G401.6 (cell line): ENCODE data around the gene DCDC2.
"Not testable (repeated sequence)": the region's sequence is repeated elsewhere in the genome, so short reads cannot be mapped to it uniquely, and the experiment has no call there.

Experiments used
- FAIRE-seq: peaks from 2 replicates; lab custom pipeline; 2012; peaks lifted over from hg19 to GRCh38; lab: Jason Lieb, UNC

Gene DCDC2

DNA sequence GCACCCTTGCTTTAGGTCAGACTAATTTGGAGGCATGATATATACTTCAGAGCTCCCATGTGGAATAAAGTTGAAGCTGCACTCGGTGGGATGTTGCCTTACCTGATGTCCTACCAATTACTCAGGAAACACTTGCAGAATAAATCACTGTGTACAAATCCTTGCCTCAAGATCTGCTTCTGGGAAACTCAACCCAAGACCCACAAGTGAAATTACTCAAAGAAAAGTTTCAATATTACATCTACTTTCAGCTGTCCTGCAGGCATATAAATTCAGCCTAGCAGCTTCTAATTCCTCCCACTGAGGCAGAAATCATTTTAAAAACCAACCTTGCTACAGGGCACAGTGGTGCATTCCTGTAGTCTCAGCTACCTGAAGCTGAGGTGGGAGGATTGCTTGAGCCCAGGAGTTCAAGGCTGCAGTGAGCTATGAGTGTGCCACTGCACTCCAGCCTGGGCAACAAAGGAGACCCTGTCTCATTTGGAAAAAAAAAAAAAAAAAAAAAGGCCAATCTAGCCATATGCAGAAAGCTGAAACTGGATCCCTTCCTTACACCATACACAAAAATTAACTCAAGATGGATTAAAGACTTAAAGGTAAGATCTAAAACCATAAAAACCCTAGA lies 20.7 kb upstream of the DCDC2 start:
- no peak for FAIRE-seq

DNA sequence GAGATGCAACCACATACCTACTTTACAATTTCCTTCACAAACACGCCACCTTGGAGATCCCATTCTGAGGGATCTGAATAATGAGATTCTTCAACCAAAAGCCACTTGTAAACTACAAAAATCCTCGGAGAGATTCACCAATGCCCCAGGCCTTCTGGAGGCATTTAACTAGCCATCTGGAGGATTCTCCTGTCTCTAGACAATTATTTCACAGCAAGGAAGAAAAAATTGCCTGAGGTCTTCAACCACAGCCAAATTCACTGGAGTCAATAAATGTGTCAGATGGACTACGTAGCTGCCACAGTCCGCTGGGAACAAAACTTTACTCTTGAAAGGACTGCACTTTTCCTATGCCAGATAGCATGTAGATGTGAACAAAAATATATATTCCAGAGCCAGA lies 19.0 kb upstream of the DCDC2 start:
- no peak for FAIRE-seq

DNA sequence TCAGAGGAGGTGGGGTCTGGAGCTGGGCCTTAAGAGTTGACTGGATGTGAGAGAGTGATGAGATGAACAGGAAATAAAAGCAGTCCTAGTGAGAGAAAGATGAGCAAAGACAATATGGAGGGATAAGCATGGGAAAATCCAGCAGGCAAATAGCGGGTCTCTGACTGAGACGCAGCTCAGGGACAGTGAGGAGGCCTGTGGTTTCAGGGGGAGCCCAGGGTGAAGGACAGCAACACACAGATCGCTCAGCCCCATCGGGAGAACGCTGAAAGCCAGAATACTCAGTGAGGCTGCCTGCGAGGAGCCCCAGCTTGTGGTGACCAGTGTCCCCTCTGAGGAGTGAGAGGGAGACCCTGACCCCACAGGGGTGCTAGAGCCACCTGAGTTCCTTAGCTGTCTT lies 16.8 kb upstream of the DCDC2 start:
- FAIRE-seq, result no peak

DNA sequence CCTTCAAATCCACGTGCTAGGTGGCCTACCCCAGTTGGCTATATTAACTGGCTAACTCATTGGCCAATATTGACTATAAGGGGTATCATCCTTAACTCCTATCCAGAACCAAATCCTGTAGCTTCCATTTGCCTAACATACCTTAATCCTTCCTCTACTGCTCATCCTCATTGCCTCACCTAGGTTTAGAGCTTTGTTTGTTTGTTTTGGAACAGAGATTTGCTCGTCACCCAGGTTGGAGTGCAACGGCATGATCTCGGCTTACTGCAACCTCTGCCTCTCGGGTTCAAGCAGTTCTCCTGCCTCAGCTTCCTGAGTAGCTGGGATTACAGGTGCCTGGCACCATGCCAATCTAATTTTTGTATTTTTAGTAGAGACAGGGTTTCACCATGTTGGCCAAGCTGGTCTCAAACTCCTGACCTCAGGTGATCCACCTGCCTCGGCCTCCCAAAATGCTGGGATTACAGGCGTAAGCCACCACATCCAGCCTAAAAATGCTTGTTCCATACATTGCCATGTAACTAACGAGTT lies 7.3 kb upstream of the DCDC2 start:
- not testable (repeated sequence) for FAIRE-seq

DNA sequence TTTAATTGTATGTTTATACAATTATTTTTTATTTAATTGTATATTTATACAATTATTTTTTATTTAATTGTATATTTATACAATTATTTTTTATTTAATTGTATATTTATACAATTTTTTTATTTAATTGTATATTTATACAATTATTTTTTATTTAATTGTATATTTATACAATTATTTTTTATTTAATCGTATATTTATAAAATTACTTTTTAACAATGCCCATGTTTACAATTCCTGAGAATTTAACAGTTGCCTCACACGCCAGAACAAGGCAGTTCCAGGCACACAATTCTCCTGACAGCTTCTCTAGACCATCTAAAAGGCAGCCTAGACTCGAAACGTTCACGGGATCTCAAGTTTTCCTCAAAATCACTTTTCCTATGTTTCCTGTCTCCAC lies 4.5 kb upstream of the DCDC2 start:
- FAIRE-seq, result peak; percentile 100

DNA sequence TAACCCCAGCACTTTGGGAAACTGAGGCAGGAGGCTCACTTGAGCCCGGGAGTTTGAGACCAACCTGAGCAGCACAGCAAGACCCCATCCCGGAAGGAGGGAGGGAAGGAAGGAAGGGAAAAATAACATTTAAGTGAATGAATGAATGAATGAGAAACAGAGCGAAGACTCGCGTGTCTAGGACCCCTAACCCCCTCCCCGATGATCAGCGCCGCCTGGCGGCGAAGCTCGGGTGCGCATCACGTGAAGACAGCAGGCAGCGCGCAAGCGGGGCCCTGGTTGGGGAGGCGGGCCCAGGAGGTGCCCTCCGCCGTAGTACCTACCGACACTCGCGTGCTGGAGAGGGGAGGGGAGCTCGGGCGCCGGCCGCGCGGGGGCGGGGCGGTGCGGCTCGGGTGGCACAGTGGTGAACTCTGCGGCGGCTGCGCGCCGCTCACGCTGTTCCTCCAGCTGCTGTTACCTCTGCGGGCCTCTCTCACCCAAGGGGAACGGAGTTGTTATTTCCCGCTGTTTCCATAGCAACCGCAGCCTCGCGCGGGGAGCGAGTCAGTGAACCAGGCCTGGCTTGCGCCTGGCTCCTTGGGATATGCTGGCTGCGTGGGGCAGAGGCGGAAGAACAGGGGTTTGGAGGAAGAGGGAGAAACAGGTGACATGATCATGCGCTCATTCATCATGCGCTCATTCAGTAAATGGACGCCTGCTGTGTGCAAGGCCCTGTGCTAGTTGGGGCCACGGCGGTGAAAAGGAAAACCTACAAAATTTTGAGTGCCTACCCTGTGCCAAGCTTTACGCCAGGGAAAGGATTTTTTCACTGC lies 2.0 kb upstream of the DCDC2 start:
- no peak for FAIRE-seq

DNA sequence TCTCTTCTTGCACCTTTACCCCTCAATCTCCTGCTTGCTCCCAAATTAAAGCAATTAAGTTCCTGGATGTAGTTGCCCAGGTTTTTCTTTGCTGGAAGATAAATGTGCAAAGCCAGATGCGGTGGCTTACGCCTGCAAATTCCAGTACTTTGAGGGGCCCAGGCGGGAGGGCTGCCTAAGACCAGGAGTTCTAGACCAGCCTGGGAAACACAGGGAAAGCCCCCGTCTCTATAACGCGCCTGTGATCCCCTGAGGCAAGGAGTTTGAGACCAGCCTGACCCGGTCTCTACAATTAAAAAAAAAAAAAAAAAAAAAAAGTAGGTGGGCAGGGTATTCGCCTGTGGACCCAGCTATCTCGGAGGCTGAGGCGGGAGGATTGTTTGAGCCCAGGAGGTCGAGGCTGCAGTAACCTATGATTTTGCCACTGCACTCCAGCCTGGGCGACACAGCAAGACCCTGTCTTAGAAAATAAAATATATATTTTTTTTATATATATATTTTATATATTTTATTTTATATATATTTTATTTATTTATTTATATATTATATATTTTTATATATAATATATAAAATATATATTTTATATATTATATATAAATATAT lies 461 bp upstream of the DCDC2 start:
- FAIRE-seq, result no peak

DNA sequence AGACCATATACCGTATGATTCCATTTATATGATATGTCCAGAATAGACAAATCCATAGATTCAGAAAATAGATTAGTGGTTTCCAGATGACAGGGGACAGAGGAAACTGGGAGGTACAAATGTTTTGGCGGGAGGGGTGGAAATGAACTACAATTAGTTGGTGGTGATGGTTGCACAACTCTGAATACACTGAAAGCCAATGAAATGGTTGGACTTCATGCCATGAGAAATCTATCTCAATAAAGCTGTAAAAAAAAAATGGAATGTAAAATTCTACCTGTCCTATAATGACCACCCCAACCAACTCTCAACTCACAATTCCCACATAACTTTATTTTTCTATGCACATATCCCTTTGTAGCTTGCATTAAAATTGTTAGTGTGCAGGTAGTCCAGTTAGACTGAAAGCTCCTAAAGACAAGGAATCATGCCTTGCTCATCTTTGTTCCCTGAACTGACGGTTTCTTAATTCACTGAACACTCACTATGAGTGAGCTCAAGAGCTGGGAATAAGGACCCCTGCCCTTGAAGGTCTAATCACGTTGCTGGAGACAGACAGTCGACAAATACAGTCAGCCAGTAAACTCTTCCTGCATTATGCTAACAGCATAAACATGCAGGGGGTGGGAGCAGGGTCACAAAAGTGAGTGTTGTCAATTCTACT lies 1.4 kb downstream of the DCDC2 start:
- no peak for FAIRE-seq

DNA sequence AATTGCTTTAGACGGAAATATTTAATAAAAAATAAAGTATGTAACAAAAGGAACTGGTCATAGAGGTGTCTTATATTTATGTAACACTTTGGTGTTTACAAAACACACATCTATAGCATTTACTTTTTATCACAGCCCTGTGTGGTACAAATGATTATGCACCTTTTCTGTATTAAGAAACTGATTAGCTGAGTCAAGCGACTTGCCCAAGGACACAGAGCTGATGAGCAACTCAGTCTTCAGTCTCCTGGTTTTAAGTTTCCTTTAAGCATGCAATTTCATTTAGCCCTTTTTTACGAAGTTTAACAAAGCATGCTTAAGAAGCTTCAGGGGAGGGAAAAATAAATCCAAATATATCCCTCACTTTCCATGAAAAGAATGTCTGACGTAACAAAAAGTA lies 2.5 kb downstream of the DCDC2 start:
- FAIRE-seq, result no peak

DNA sequence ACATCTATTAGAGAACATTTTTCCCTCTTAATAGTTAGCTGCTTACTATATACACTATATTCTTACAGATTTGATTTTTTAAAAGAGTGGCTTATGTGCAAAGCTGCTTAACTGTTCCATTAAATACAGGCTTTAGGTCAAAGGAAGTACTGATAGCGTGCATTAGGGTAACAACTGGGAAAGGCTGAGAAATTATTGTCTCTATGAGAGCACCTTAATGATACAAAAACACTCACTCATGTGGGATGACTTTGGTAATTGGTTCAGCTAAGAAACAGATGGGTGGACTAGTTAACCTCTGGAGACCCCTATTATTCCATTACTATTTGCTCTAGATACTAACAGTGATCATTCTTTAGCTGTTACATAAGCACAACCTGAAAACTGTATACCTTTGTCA lies 4.0 kb downstream of the DCDC2 start:
- no peak for FAIRE-seq

DNA sequence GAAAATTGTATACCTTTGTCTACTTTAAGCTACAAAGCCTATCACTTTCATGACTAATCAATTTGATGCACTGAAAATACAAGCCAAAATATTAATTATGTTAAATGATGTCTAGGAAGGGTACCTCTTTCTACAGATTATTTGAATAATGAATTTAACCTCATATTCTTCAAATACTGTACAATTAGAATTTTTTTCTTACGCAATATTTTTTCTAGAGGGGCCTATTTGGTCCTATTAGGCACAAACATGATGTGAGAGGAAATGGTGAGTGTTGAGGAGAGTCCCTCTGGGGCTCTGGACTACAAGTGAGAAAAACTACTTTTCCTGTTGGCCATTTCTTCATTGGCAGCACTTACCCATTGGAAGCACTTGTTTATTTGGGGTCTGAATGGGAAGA lies 5.4 kb downstream of the DCDC2 start:
- FAIRE-seq, result no peak

DNA sequence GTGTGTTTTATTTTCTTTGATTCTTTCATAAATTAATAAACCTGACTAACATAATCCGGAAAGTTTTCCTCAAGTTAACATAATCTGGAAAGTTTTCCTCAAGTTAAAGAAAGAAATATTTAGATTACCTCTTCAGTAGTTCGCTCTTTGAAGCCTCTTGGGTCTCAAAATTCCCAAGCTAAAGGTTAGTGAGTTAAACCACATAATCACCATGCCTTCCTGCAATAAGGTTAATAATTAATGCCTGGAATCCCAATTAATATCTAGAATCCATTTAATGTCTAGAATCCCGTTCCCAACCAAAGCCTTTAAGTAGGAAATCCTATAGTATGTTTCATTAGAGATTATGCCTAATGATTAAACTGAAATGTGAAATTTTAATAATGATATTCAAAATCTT lies 12.9 kb downstream of the DCDC2 start:
- no peak for FAIRE-seq

DNA sequence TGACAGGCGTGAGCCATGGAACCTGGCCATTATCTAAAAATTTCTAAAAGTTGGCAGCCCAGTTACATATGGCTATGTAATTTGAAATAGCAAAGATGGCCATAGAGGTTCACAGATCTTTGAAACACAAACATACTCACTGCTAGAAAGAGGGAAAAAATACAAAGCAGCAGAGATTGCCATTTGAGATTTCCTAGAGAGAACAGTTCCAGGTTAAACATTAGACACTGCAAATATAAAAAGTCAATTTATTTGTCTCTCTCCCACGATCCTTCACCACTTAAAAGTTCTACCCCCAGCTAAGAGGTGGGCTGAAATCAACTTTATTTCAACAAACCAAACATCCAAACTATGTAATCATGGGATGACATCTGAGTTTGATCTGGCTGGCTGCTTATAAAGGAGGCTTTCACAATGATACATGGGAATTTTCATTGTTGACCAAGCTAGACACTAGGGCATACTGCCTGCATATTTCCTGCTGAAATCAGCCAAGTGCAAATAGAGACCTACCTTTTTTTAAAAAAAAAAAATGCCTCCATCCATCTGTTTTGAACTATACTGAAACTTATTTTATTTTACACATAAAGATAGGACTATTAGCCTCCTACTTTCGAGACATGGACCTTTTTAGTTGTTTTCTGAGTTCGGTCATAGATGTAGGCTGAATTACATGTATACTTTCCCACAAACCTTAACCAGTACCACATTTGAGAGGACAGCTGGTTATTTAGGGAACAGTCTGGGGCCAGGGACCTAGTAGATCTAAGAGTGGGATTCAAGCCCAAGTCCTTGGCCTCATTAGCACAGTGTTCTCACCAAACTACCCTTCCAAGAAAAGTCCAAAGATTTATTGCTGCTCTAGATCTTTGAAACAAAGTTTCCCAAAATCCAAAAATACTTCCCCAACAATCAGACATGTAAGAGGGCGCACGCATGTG lies 16.6 kb downstream of the DCDC2 start:
- no peak for FAIRE-seq

DNA sequence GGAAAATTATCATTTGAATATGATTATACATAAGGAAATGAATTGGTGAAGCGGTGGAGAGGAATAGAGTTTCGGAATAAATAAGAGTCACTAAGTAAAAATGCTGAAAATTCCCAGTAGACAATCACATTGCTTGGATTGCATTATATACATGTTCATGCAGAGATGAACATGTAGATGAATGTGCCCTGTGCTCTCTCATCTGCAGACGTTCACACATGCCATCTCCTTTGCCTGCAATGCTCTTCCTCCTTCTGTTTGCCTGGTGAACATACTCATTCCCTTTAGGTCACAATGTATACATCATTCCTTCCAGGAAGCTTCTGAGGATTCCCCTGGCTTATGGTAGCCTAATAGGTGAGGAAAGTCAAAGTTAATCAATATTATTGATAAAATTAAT lies 17.9 kb downstream of the DCDC2 start:
- FAIRE-seq, result no peak

DNA sequence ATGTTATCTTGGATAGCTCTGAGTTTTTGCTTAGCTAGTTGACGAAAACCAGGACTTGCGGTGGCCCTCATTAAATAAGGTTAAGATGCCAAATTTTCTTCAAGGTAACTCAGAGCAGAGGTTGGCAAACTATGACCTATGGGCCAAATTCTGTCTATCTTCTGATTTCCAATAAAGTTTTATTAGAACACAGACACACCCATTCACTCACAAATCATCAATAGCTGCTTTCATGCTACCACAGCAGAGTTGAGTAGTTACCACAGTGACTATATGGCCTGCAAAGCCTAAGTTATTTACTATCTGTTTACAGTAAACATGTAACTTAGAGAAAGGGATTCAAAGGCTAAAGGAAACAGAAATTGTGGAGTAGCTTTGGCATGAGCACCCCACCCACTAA lies 23.6 kb downstream of the DCDC2 start:
- FAIRE-seq, result no peak

DNA sequence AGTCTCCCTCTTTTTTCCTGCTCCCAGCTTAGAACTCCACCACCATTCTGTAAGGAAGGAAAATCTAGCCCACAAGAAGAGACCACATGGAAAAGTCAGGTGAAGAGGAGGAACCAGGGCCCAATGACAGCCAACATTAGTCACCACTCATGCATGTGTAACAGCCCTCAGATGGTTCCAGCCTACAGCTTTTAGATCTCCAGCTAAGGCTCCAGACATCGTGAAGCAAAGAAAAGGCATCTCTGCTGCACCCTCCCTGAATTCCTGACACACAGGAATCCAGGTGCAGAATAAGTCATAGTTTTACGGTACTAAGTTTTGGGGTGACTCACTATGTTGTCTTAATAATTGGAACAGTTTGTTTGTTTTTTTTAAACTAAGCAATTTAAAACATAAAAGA lies 25.5 kb downstream of the DCDC2 start:
- no peak for FAIRE-seq

DNA sequence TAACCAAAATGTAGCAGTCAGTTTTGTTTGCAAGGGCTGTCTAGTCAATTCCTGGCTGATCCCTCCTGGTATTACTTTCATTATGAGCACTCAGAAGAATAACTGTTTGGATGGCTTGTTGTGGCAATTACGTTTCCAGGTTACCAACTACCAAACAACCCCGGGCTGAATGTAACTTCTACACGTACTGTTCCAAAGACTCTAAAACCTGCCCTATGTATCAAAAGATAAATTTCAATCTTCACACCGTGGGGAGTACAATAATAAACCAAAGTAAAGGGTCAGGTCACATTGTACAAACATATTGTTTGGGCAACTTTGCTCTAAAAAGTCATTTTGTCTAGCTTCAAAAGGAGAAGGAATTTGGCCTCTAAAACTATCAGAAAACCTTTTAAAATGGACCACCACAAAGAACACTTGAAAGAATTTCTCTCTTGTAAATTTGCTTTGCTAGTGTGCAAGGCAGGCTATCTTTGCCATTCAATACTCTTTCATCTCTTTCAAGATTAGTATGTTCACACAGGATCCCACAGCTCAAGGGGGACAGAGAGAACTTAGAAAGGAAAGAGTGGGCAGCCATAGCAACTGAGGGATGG lies 27.6 kb downstream of the DCDC2 start:
- FAIRE-seq, result no peak

DNA sequence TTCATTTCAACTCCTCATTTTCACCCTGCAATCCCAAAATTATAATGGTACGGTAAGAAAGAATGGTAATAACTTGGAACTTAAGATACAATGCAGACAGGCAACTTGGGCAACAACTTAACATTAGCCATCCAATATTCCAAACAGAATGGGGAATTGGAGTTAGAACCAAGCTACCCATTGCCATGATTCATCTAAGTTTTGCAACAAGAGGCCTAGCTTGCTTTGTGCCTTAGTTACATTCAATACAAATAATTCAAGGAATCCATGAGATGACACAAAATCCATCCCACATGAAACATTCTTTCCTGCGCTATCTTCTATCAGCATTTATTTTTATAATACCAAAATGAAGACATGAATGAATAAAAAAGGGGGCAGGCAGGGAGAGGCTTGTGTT lies 28.4 kb downstream of the DCDC2 start:
- no peak for FAIRE-seq

DNA sequence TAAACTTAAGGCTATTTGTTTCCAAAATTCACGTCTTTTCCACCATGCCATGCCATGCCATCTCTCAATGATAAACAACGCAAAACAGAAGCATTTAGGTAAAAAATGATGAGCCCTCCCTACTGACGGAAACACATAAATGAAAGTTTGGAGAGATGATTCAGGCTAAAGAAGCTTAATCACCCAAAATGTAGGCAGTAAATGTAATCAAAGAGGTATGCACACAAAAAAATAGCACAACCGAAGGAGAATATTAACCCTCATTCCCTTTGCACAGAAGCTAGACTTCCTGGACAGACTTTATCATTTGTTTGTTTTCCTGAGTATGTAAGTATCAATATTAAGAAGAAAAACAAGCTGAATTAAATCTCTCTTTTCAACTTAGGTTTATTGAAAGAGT lies 28.8 kb downstream of the DCDC2 start:
- no peak for FAIRE-seq

DNA sequence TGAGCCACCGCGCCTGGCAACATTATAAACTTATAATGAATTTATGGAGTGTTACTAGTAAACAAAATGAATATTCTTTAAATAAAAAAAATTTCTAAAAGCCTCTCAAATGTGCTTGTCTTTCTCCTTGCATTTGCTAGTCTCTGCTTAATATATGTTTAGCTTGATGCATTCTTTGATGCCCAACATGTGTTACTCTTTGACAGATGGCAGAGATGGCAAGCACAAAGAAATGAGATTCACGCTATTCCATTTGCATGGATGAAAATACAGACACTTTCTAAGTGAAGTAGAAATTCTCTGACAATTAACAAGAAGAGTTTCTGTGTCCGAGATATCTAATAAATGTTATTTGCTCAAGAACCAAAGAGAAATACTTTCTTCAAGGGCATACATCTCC lies 30.1 kb downstream of the DCDC2 start:
- FAIRE-seq, result no peak

DNA sequence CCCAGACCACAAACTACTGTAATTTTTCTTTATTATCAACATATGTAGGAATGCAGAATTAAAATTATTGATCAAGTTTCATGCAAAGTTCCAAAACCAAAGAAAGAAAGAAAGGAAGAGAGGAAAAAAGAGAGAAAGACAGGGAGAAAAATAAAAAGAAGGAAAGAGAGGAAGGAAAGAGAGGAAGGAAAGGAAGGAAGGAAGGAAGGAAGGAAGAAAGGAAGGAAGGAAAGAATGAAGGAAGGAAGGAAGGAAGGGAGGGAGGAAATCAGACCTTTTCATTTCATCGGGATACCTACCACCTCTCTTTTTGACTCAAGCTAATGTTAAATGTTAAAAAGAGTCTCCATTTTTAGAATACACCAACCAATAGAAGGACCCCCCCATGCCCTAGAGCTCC lies 31.9 kb downstream of the DCDC2 start:
- no peak for FAIRE-seq
